HG02588 (cell line): ENCODE results near the gene ARFGEF3.
"Not testable (repeated sequence)": the region's sequence is repeated elsewhere in the genome, so short reads cannot be mapped to it uniquely, and the experiment has no call there.

Experiments used
- ATAC-seq: cut with Tn5 transposase; IDR thresholded peaks from one replicate; pipeline ENCODE4 v1.9.1; 2021; ENCODE audit warnings: mild to moderate bottlenecking, moderate library complexity; ENCODE audit not compliant: unreplicated experiment

Gene ARFGEF3, protein sequence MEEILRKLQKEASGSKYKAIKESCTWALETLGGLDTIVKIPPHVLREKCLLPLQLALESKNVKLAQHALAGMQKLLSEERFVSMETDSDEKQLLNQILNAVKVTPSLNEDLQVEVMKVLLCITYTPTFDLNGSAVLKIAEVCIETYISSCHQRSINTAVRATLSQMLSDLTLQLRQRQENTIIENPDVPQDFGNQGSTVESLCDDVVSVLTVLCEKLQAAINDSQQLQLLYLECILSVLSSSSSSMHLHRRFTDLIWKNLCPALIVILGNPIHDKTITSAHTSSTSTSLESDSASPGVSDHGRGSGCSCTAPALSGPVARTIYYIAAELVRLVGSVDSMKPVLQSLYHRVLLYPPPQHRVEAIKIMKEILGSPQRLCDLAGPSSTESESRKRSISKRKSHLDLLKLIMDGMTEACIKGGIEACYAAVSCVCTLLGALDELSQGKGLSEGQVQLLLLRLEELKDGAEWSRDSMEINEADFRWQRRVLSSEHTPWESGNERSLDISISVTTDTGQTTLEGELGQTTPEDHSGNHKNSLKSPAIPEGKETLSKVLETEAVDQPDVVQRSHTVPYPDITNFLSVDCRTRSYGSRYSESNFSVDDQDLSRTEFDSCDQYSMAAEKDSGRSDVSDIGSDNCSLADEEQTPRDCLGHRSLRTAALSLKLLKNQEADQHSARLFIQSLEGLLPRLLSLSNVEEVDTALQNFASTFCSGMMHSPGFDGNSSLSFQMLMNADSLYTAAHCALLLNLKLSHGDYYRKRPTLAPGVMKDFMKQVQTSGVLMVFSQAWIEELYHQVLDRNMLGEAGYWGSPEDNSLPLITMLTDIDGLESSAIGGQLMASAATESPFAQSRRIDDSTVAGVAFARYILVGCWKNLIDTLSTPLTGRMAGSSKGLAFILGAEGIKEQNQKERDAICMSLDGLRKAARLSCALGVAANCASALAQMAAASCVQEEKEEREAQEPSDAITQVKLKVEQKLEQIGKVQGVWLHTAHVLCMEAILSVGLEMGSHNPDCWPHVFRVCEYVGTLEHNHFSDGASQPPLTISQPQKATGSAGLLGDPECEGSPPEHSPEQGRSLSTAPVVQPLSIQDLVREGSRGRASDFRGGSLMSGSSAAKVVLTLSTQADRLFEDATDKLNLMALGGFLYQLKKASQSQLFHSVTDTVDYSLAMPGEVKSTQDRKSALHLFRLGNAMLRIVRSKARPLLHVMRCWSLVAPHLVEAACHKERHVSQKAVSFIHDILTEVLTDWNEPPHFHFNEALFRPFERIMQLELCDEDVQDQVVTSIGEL (N-terminal part only)

DNA sequence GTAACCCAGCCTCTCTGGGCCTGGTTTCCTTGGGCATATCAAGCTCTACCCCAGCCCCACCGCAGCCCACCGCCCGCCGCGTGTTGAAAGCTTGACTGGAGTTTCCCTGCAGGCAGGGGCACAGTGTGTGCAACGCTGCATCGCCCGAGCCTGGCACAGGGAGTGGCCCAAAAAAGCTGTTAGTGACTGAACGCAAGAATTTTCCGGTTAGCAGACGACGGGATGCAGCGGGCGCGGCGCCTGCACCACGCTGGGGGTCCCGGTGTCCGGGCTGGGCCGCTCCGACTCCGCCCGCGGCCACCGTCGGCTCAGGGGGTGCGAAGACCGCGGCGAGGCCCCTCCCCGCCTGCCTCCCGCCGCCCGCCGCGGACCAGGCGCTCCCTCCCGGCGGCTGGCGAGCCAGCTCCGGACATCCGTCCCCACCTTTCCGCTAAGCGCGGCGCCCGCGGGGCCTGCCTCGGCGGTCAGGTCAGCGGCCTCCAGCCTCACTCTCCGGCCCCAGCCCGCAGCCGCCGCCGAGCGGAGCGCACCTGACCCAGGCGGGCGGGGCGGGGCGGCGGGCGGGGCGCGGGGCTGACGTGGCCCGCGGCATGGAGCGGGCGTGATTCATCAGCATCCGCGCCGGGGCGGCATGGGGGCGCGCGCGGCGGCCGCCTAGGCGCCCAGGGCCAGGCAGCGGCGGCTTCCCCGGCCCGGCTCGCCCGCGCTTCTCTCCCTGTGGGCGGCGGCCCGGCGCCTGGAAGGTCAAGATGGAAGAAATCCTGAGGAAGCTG is at the start of gene ARFGEF3:
Gene ARFGEF3 (plus strand): TSS at position 602 of the 773 bp plus-strand sequence. CDS start 148 bp downstream, at position 750.
- ATAC-seq = peak; percentile 78

DNA sequence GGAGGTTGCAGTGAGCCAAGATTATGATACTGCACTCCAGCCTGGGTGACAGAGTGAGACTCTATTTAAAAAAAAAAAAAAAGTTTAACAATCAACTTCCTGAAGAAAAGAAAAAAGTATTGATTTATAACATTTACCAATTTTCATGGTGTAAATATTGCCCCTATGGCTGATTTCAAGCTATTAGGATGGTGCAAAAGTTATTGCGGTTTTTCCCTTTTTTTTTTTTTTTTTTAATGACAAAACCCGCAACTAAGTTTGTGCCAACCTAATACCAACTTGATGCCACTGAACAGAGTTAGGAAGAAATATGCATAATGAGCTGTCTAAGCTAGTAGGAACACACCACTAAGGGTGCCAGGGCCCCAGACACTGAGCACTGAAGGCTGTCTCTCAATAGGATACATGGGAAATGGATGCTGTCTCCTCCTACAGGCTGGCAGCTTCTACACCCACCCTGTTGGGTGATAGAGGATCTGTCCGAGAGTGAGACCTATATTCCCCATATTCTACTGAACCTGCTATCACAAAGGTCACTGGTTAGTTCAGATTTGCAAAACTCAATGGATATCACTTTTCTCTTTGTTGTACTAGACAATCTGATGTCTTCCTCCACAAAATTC is 48.0 kb upstream of the ARFGEF3 start:
- no peak for ATAC-seq

DNA sequence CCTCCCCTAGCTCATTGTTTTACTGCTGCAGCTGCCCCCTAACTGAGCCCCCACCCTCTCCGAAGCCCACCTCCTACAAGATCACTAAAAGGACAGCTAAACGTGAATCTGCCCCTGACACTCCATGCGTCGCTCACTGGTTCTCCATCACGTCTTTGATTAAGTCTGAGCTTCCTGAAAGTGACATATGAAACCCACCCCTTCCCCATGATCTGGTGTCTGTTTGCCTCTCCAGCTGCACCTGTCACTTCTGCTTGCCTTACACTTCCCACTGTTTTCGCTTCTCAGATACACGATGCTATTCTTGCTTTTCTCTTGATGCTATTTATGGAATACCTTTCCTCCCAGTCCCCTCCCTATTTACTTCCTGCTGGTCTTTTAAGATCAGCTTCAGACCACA is 46.5 kb upstream of the ARFGEF3 start:
- no peak for ATAC-seq

DNA sequence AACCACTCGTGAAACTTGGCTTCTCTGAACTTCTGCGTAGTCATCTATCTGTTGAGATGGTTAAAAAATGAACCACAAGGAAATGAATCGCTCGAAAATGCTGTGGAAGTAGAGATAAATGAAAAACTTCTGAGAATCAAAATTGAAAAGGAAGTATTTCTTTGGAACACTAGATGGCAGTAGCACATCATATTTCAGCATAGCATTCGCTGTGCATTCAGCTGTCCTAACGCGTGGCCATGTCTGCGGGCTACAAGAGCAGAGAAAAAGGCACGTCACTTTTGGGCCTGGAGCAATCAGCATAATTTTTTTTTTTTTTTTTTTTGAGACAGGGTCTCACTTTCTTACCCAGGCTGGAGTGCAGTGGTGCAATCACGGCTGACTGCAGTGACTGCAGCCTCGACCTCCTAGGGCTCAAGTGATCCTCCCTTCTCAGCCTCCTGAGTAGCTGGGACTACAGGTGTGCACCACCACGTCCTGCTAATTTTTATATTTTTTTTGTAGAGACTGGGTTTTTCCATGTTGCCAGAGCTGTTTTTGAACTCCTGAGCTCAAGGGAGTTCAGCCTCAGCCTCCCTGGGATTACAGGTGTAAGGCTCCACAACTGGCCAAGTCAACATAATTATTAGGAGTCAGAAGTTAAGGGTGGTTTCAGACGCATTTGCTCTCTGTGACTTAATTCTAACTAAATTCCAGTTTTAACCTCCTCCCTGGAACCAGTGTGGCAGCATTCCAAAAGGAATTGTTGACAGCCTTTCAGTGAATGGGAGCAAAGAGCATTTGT is 45.7 kb upstream of the ARFGEF3 start:
- ATAC-seq = no peak

DNA sequence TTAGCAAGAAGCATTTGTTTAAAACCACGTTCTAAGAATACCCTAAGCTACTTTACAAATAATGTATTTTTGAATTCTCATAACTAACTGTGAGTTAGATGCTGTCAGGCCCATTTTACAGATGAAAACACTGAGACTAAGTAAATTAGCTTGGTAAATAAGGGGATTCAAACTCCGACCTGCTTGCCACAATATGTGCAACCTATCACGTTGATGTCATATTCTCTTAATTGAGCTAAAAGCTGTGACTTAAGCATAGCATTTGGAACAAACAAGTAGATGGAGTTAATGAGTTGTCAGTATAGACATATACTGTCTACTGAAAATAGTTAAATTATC is 45.1 kb upstream of the ARFGEF3 start:
- ATAC-seq = no peak

DNA sequence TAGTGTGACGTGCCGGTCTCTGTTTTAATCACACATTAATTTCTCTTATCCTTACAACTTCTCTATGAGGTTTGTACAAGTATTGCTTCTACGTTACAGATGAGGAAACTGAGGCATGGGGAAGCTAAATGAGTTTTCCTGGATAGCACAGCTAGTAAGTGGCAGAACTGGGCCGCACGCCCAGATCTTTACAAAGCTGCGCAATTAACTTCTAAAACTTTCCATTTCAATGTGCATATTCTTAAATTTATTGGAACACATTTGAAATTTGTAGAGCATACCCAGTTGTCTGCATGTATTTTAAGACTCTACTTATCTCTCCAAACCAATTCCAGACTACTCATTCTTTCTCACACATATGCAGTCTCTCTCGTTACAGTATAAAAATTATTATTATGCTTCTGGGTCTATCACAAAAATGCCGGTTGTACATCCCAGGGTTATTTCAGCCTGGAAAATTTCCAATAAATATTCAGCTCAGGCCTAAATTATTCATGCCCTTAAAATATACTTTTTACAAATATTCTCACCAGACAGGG is 44.3 kb upstream of the ARFGEF3 start:
- no peak for ATAC-seq

DNA sequence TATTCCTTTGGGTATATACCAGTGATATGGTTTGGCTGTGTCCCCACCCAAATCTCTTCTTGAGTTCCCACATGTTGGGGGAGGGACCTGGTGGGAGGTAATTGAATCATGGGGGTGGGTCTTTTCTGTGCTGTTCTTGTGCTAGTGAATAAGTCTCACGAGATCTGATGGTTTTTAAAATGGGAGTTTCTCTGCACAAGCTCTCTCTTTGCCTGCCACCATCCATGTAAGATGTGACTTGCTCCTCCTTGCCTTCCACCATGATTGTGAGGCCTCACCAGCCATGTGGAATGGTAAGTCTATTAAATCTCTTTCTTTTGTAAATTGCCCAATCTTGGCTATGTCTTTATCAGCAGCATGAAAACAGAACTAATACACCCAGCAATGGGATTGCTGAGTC is 42.5 kb upstream of the ARFGEF3 start:
- not testable (repeated sequence) for ATAC-seq

DNA sequence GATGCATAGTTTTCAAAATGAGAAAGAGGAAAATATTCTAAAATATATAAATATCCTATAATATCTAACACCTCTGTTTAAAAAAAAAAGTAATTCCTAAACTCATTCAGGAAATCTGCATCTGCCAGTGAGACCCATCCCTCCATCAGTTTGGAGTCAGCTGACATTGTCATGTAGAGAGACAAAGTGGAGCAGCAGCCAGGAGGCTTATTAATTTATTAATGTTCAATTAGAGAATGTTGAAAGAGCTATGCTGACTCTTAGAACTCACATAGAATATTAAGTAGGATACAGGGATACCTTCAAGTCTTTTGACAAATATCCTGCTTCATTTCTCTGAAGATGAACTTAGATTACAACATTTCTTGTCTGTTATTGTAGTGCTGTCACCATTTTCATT is 41.8 kb upstream of the ARFGEF3 start:
- ATAC-seq = no peak

DNA sequence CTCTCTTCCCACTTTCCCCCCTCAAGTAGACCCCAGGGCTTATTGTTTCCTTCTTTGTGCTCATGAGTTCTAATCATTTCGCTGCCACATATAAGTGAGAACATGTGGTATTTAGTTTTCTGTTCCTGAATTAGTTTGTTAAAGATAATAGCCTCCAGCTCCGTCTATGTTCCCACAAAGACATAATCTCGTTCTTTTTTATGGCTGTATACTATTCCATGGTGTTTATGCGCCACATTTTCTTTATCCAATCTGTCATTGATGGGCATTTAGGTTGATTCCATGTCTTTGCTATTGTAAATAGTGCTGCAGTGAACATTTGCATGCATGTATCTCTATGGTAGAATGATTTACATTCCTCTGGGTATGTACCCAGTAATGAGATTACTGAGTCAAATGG is 37.6 kb upstream of the ARFGEF3 start:
- ATAC-seq = no peak

DNA sequence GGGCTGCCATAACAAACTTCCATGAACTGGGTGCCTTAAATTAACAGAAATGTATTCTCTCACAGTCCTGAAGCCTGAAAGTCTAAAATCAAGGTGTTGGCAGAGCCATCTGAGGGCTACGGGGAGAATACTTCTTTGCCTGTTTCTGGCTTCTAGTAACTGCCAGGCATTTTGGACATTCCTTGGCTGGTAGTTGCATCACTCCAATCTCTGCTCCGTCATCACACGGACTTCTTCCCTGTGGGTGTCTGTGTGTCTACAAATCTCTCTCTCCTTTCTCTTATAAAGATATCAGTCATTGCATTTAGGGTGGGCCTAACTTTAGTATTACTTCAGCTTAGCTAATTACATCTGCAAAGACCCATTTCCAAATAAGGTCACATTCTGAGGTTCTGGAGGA is 33.6 kb upstream of the ARFGEF3 start:
- ATAC-seq = no peak

DNA sequence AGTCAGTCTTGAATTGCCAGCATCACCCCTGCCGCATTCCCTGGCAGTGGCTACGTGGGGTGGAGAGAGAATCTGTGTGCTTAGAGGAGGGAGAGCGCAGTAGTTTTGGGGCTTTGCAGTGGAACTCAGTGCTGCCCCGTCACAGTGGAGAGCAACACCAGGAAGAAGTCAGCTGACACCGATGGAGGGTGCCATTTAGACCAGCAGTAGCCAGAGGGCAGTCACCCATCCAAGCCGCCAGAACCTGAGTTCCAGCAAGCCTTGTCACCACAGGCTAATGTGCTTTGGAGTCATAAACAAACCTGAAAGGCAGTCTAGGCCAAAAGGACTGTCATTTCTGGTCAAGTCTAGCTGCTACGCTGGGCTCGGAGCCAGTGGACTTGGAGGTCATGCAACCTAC is 32.5 kb upstream of the ARFGEF3 start:
- ATAC-seq = no peak

DNA sequence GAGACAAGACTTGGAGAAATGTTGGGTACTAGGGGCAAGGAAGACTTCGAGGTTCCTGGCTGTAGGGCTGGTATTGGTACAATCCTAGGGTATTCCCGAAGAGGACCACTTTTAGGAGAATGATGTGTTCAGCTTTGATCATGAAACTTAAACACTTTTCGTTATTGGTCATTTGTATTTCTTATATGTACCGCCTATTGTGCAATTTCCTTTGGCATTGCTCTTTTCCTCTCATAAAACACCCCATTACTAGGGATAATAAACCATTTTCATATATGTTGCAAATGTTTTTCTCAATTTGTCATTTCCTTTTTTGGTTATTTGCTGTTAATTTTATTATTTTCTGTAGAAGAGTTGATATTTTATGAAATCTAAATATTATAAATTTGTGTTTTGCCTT is 18.9 kb upstream of the ARFGEF3 start:
- no peak for ATAC-seq

DNA sequence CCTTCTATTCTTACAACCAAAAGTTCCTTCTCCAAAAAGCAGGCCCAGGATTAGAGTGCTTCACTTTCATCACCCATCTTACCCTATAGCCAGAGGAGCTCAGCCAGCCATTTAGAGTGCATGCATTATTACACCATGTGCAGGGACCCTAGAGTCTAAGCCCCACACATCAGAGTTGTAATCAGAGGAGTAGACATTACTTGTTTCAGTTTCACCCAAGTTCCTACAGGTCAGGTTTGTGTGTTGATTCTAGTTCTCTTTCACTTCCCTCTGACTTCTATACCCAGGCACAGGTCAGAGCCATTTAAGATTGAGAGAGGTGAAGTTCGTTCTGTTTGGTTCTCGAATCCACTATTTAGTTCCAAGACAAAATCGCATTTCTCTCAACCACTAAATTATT is 16.3 kb upstream of the ARFGEF3 start:
- peak; percentile 67 for ATAC-seq

DNA sequence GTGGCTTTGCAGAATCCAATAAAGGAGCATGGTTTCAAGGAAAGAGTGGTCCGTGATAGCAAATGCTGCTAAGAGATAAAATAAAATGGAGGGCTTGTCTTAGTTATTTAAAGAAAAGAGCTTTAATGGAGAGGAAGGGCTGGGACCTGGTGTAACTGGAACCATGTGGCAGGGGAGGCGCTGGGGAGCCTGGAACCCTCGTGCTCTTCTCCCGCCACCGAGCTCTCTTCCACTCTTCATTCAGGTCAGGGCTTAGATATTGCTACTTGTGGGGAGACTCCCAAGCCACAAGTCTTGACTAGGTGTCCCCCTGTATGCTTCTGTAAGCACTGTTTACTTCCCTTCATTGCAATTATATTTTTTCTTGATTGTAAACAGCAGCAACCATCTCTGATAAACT is 15.2 kb upstream of the ARFGEF3 start:
- no peak for ATAC-seq

DNA sequence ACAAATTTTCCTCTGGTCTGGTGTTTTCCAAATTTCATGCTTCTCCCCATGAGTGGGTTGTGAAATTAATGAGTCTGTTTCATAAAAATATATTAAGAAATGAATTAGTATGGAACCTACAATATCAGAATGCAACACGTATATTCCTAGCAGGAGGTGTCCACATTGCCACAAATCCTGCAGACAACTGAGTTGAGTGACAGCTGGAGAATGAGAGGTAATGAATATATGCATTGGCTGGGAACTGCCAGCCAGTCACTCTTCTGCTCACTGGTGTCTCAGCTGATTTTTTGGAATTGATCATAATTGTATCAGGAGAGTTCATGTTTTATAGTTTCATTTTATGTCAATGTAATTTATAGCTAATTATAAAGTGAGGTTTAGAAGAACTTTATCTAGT is 6.3 kb upstream of the ARFGEF3 start:
- ATAC-seq = no peak

DNA sequence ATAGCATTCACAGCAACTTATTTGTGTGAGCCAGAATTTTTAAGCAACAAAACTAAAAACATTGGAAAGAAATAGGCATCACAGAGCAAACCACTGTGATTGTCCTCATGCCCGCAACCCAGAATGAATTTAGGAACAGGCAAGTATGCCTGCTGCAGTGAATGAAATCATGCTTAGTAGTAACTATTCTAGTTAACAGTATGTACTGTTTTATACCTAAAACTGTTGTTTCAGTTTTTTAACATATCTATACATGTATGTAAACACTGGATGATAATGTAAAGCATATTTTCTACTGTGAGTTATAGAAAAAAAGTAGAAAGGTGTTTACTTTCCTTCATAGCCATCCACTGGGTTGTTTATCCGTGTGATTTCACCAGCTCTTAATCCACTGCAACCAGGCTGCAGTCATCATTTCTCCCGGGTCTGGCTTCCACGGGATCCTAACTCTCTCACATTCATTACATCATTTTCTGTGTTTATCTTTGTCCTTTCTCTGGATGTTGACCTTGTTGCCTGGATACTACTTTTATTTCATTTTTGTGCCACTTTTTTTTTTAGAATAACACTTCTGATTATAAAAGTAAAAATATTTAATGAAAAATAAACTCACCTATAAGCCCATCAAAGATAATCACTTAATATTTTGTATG is 3.6 kb upstream of the ARFGEF3 start:
- ATAC-seq = no peak

DNA sequence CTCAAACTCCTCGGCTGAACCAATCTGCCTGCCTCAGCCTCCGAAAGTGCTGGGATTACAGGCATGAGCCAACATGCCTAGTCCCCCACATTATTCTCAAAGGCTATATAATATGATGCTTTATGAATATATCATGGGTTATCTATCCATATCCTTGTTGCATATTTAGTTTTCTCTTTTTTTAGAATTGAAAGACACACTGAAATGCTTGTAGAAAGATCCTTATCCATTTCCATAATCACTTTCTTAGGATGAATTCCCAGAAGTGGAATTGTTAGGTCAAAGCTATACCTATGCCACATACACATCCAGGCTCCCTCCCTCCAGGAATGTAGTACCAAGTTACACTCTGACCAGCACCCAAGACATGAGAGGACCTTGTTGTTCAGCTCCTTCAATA is 2.5 kb upstream of the ARFGEF3 start:
- ATAC-seq = no peak

DNA sequence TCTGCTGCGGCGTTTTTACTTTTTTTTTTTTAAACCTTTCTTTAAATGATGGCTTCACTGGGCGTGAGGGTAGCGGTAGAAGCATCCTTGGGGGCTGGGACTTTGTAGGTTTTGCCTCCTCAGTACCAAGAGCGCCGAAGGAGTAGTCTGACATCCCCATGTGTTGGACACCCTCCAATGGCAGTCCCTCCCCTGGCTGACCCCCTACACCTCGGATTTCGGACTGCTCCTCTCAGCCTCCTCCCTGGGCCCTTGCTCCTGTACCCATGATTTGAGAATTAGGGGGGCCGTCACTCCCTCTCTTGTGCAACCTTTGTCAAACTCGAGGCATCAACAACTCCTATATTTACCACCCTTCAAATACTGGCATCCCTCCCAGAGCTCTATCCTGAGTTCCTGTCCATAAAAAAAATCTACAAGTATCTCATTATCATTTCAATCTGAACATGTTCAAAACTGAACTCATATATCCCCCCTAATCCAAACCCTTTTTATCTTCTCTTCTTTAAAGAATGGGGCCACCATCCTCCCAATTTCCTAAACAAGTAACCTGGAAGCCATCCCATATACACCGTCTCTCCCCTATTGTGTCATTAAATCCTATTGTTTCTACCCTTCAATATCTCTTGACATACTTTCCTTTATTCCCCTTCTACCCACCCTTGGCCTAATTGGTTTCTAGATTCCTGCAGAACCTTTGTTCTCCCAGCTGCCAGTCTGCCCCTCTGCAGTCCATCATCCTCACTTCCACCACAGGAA is 1.2 kb upstream of the ARFGEF3 start:
- ATAC-seq = no peak
